Fibroblast of the aortic adventitia (primary cell): ENCODE data around the gene TMC3. TPM values are rescaled to one million over a fixed set of nuclear protein-coding genes. Genes with fewer than 3 reads are reported as not detected.

Experiments used
- DNase-seq: peaks from one replicate; pipeline ENCODE4 v3.0.0-alpha.2; 2010; ENCODE audit warnings: low read depth
- H3K4me3 ChIP-seq: 2 replicates; pipeline ENCODE4 v1.5.1; 2011; ENCODE audit warnings: low read depth, mild to moderate bottlenecking, control low read depth, low read length, moderate library complexity
- total RNA-seq: library from RNA; depleted of rRNA; stranded (reverse); fragments of >200 nt; gene quantifications from 2 replicates; pipeline ENCODE4 v1.2.3, GENCODE V29; 2012; ENCODE audit warnings: low replicate concordance
- TF ChIP-seq, protein P1 (sequence below): IDR thresholded peaks from 2 replicates; pipeline ENCODE4 v1.5.1; 2011; ENCODE audit warnings: mild to moderate bottlenecking, low read length, control low read depth, inconsistent platforms; ENCODE audit not compliant: insufficient read depth

Gene TMC3
- total RNA-seq, 1 donor, result under 0.01 TPM

DNA sequence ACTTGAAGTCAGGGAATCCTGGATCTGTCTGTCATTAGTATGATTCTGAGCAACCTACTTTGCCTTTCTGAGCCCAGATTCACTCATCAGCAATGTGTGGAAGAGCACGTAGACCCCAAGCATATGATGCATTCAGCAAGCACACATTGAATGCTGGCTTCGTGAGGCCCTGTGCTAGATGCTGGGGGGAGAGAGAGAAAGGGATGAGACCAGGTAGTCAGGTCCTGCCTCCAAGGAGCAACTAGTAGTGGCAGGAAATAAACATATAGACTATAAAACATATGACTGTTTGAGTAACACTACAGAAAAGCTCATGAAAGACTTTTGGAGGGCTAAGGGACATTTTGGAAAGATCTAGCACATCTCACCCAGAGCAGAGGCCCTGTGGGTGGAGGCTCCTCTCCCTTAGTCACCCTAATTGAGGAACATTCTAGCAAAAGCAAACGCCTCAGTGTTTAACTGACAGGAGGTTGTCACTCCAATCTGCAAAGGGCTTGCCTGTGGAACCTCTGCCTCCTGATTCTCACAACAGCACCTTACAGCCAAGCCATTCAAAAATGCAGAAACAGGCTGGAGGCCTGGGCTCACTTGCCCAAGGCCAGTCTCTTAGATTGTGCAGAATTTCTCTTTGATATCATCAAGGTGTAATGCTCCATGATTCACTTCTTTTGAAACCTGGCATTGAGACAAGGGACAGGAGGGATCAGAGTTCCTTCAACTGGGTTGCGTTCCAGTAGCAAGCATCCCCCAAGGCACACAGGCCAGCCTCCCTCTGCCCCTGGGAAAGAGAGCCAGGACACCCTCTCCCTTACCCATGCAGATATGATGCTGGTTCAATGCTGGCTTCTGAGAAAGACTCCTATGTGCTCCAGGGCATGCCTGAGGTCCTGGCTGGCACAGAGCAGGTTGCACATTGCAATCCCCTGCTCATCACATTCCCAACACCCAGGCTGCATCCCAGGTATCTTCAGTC lies 76.1 kb downstream of the TMC3 start:
- DNase-seq, result no peak
- no peak overlapping the region for H3K4me3 ChIP-seq
- TF ChIP-seq, protein P1, sequence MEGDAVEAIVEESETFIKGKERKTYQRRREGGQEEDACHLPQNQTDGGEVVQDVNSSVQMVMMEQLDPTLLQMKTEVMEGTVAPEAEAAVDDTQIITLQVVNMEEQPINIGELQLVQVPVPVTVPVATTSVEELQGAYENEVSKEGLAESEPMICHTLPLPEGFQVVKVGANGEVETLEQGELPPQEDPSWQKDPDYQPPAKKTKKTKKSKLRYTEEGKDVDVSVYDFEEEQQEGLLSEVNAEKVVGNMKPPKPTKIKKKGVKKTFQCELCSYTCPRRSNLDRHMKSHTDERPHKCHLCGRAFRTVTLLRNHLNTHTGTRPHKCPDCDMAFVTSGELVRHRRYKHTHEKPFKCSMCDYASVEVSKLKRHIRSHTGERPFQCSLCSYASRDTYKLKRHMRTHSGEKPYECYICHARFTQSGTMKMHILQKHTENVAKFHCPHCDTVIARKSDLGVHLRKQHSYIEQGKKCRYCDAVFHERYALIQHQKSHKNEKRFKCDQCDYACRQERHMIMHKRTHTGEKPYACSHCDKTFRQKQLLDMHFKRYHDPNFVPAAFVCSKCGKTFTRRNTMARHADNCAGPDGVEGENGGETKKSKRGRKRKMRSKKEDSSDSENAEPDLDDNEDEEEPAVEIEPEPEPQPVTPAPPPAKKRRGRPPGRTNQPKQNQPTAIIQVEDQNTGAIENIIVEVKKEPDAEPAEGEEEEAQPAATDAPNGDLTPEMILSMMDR, result no peak

DNA sequence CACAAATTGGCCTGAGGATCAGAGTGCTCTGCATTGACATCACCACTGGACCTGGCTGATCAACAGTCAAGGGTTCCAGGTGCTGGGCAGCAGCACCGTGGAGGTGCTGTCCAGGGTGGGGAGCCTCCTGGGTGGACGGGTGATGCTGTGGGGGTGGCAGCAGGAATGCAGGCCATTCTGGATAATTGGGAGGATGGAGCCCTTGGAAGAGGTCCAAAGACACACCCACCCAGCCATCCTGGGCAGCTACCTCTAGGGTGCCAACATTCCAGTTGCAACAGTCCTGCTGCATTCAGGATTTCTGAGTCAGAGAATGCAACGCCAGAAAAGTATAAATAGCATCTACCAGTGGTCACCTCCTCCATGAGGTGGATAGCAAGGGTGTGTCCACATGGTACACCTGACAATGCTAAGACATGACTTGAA lies 76.9 kb downstream of the TMC3 start:
- no peak overlapping the region for H3K4me3 ChIP-seq
- peak; percentile 68 for DNase-seq
- TF ChIP-seq, protein P1, result no peak

DNA sequence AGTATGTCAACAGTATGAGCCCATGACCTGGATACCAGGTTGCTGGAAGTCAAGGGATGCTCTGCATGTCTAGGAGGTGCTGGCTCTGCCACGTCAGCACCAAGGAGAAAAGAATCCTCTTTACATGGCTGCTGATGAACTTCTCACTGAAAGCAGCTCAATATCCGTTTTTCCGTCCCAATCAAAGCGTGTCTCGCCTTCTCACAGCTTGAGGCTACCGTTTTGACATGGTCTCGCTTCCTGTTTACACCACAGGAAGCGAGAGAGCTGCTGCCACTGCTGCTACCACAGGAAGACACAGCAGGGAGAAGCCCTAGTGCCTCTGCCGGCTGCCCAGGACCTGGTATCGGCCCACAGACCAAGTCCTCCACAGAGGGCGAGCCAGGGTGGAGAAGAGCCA lies 77.3 kb downstream of the TMC3 start:
- DNase-seq, result no peak
- H3K4me3 ChIP-seq, result no peak overlapping the region

DNA sequence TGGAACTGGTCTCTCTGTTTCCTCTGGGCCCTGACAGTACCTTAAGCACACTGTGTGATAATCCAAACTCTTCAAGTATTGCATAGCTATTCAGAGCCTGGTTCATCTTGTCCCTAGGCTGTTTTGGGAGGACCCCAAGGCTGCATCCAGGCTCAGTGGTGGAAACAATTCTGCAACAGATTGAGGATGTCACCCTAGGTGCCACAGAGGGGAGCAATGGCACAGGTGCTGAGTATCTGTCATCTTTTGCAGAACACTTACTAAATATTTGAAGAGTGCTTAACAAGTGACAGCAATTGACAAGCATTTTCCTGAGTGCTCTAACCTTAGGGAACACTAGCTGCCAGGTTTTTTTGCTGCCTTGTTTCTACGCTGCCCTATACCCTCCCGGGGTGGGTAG lies 77.8 kb downstream of the TMC3 start:
- no peak for DNase-seq
- TF ChIP-seq, protein P1, result no peak
- no peak overlapping the region for H3K4me3 ChIP-seq

More for the DNA sequence above, 77.3 kb downstream of the TMC3 start:
- TF ChIP-seq, protein P1, result no peak

DNA sequence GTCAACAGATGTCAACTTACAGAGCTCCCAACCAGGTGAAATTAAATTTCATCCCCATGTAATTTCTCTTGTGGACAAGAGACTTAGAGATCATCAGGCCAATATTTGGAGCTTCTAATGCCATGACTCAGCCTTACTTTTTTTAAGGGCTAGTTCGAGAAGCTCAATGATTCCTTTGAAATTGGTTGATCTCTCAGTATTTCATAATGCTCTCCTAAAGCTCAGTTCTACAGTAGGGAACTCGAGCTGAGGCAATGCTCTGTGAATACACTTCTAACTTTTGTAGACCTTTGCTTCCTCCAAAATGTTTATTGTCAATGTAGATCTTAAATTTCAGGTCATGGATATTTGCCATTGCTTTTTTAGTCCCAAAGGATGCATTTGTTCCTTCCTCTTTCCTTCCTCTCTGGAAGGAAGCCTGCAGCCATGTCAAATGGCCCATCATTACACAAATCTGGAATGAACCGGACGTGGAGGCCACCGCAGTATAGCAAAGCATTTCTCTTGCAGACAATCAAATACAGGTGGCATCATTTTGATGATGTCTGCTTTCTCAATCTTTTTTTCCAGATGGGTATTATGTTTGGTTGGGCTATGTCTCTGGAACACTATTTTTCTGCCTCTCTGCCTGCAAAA lies 78.4 kb downstream of the TMC3 start:
- DNase-seq, result no peak
- TF ChIP-seq, protein P1, result no peak
- no peak overlapping the region for H3K4me3 ChIP-seq

DNA sequence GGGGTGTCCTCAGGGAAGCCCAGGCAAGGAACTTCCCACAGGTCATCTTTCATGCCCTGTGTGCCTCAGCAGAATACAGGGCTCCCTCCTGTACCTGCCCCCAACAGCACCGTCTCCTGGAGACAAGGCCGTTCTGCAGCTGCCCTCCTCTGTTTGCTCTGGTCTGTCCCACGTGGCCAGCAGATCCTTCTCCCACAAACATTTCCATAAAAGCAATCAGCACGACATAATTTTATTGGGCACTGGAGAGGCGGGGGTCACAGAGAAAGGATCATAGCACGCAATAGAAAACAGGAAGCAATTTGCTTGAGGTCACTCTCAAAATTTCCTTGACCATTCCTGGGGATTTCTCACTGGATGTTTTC lies 79.5 kb downstream of the TMC3 start:
- no peak overlapping the region for H3K4me3 ChIP-seq
- no peak for DNase-seq
- TF ChIP-seq, protein P1, result no peak
